OCI-LY7 (cell line): ENCODE results near the gene C12orf57. TPM values are rescaled to one million over a fixed set of nuclear protein-coding genes. Genes with fewer than 3 reads are reported as not detected.

Experiments used
- BruUV-seq: library from RNA; stranded (reverse); fragments of 400-500 nt; replicated peaks from 2 replicates; lab custom pipeline; 2021; lab: Mats Ljungman, UMichigan
- CTCF ChIA-PET: fragments of 300-600 bp; sonication (Branson Sonifier 250); formaldehyde crosslinking; loops from one replicate; lab custom pipeline; 2022; ENCODE audit warnings: antibody characterized with exemption; ENCODE audit not compliant: unreplicated experiment; lab: Charles Lee
- POLR2A ChIA-PET: fragments of 300-600 bp; sonication (Branson Sonifier 250); formaldehyde crosslinking; loops from one replicate; lab custom pipeline; 2022; ENCODE audit warnings: antibody characterized with exemption; lab: Charles Lee
- DNase-seq: peaks from one replicate; pipeline ENCODE4 v3.0.0-alpha.2; 2015; ENCODE audit warnings: low spot score
- H2AFZ ChIP-seq: fragments of 200-600 bp; sonication (generic), shearing (Covaris generic); 2 replicates; pipeline ENCODE4 v1.6.1; 2014; ENCODE audit warnings: mild to moderate bottlenecking, antibody characterized with exemption, low read length, moderate library complexity
- H3K27ac ChIP-seq: fragments of 200-600 bp; sonication (generic); 2 replicates; pipeline ENCODE4 v1.5.1; 2014; ENCODE audit warnings: mixed run types, low read depth, mild to moderate bottlenecking, moderate library complexity, low read length, inconsistent platforms; ENCODE audit not compliant: poor library complexity, severe bottlenecking
- H3K36me3 ChIP-seq: fragments of 200-600 bp; sonication (generic); 2 replicates; pipeline ENCODE4 v1.6.1; 2014; ENCODE audit warnings: mild to moderate bottlenecking, antibody characterized with exemption, low read length, moderate library complexity, mixed read lengths; ENCODE audit not compliant: insufficient read depth
- H3K4me1 ChIP-seq: fragments of 200-600 bp; sonication (generic); 2 replicates; pipeline ENCODE4 v1.5.1; 2014; ENCODE audit warnings: mild to moderate bottlenecking, low read length; ENCODE audit not compliant: insufficient read depth, poor library complexity, severe bottlenecking
- H3K4me2 ChIP-seq: fragments of 200-600 bp; sonication (generic); 2 replicates; pipeline ENCODE4 v1.6.1; 2014; ENCODE audit warnings: mild to moderate bottlenecking, low read length
- H3K4me3 ChIP-seq: fragments of 200-600 bp; sonication (generic); 2 replicates; pipeline ENCODE4 v1.5.1; 2014; ENCODE audit warnings: mild to moderate bottlenecking, low read depth, low read length; ENCODE audit not compliant: poor library complexity, severe bottlenecking
- H3K79me2 ChIP-seq: fragments of 200-600 bp; sonication (generic); 2 replicates; pipeline ENCODE4 v1.6.1; 2016; ENCODE audit warnings: low read depth, mild to moderate bottlenecking, low read length, moderate library complexity, mixed read lengths; ENCODE audit not compliant: insufficient read depth
- H3K9me2 ChIP-seq: fragments of 200-600 bp; sonication (generic); 2 replicates; pipeline ENCODE4 v1.6.1; 2016; ENCODE audit warnings: mild to moderate bottlenecking, low read length, mixed read lengths; ENCODE audit not compliant: insufficient read depth
- H3K9me3 ChIP-seq: fragments of 200-600 bp; sonication (generic); 2 replicates; pipeline ENCODE4 v1.6.1; 2014; ENCODE audit warnings: mild to moderate bottlenecking, mixed run types, low read length, mixed read lengths
- H4K20me1 ChIP-seq: fragments of 200-600 bp; sonication (generic); 2 replicates; pipeline ENCODE4 v1.6.1; 2014; ENCODE audit warnings: mild to moderate bottlenecking, antibody characterized with exemption, low read length, moderate library complexity, mixed read lengths; ENCODE audit not compliant: insufficient read depth
- CTCF ChIP-seq: fragments of 200-600 bp; sonication (generic); conservative IDR thresholded peaks from 2 replicates; pipeline ENCODE4 v1.5.1; 2014; ENCODE audit warnings: mild to moderate bottlenecking, antibody characterized with exemption, low read length, moderate library complexity, mixed read lengths
- EZH2phosphoT487 ChIP-seq: fragments of 200-600 bp; sonication (generic); IDR thresholded peaks from 2 replicates; pipeline ENCODE4 v1.6.1; 2018; ENCODE audit warnings: low read depth, borderline replicate concordance, mild to moderate bottlenecking, mixed run types, antibody characterized with exemption, low read length, moderate library complexity, mixed read lengths
- intact Hi-C: fragments of 100-400 bp; cut with micrococcal nuclease; formaldehyde crosslinking; loops from one replicate; pipeline ENCODE4 v1.10.0; 2022; ENCODE audit not compliant: unreplicated experiment
- total RNA-seq, 2 experiments: library from RNA; depleted of rRNA in 1 of 2; stranded (reverse); fragments of >200 nt in 1 of 2; shearing (Covaris generic) in 1 of 2; gene quantifications; 2 replicates each; pipeline ENCODE4 v1.2.3, GENCODE V29; 2014 to 2022

C12orf57 gene
- total RNA-seq, 2 experiments from 2014 or later: 130 to 319 TPM

DNA sequence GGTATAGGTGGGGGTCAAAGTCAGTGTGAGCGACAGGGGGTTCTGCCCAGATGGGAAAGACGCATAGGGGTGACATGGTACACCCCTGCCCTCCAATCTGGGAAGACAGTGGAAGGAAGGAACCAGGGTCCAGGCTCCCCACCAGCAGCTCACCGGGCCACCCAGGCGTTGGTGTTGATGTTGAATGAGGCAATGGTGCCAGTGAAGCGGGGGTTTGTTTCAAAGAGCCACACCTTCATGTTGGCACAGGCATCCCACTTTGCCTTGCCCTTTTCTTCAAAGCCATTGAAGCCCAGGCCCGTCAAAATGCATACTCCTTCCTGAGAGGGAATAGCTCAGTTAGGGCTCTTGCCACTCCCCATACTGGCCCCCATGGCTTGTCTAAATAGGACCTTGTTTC lies 34.4 kb downstream of the C12orf57 start:
- H3K4me3 ChIP-seq: no peak overlapping the region
- no peaks in the 10 kb centered on the region for H3K9me3 ChIP-seq
- H3K36me3 ChIP-seq: peaks cover 92% of the 10 kb centered on the region
- H2AFZ ChIP-seq: no peak overlapping the region
- H3K79me2 ChIP-seq: peaks cover 11% of the 10 kb centered on the region; the same call in 1 of the 2 replicates
- no peak overlapping the region for H3K27ac ChIP-seq
- BruUV-seq: no TSS peak
- intact Hi-C loops: no loop called here
- DNase-seq: no peak
- CTCF ChIA-PET: no interaction called here
- H3K4me1 ChIP-seq: peaks cover 27% of the 10 kb centered on the region
- POLR2A ChIA-PET: interaction anchor here (0.7 to 1.6 kb wide), 3 partner anchors 9 to 47 kb away, joined by 3 to 7 read pairs (median 3); no protein-coding TSS in a partner anchor
- TF ChIP-seq CTCF (no peak), EZH2phosphoT487 (no peak)
- no peak overlapping the region for H3K4me2 ChIP-seq
- H4K20me1 ChIP-seq: no peaks in the 10 kb centered on the region
- no peaks in the 10 kb centered on the region for H3K9me2 ChIP-seq

- ChIA-PET CTCF (no interaction called here), POLR2A (interaction anchor here (0.7 to 1.6 kb wide), 2 partner anchors 8 to 26 kb away, joined by 3 to 7 read pairs; no protein-coding TSS in a partner anchor)
- peaks cover 23% of the 10 kb centered on the region for H3K4me1 ChIP-seq
These were observed 34.8 kb downstream of the C12orf57 start for GRCh38 chr12:6978611-6979011.

More at GRCh38 chr12:6978611-6979011, 34.8 kb downstream of the C12orf57 start:
- Histone ChIP-seq H3K27ac (no peak overlapping the region), H3K9me2 (no peaks in the 10 kb centered on the region), H3K9me3 (no peaks in the 10 kb centered on the region), H3K4me2 (no peak overlapping the region), H3K79me2 (peaks cover 7% of the 10 kb centered on the region; the same call in 1 of the 2 replicates), H4K20me1 (no peaks in the 10 kb centered on the region), H3K36me3 (peaks cover 96% of the 10 kb centered on the region), H2AFZ (no peak overlapping the region), H3K4me3 (no peak overlapping the region)
- no TSS peak for BruUV-seq
- TF ChIP-seq EZH2phosphoT487 (no peak), CTCF (no peak)
- intact Hi-C loops: no loop called here
- no peak for DNase-seq
